ENCODE results near the gene SPINT1.

SPINT1 gene

GRCh38 chr15:40829115-40829514 is 14.7 kb upstream of the SPINT1 start:
- DNase-seq (ENCODE audit: low spot score) (no peak), FAIRE-seq (no peak)

- DNase-seq (ENCODE audit: low spot score) (no peak), FAIRE-seq (no peak)
These were observed 13.0 kb upstream of the SPINT1 start for GRCh38 chr15:40830884-40831283.

GRCh38 chr15:40831861-40832260 is 12.0 kb upstream of the SPINT1 start:
- DNase-seq (ENCODE audit: low spot score) (no peak), FAIRE-seq (no peak)

GRCh38 chr15:40832903-40833302 is 10.9 kb upstream of the SPINT1 start:
- DNase-seq (ENCODE audit: low spot score) (no peak), FAIRE-seq (no peak)

- no peak for DNase-seq (ENCODE audit: low spot score)
- FAIRE-seq, result no peak
These were observed 7.8 kb upstream of the SPINT1 start for GRCh38 chr15:40836020-40836419.

- FAIRE-seq (no peak), DNase-seq (ENCODE audit: low spot score) (no peak)
These were observed 5.1 kb upstream of the SPINT1 start for GRCh38 chr15:40838756-40839155.

- FAIRE-seq, result no peak
- no peak for DNase-seq (ENCODE audit: low spot score)
These were observed 2.1 kb upstream of the SPINT1 start for GRCh38 chr15:40841741-40842140.

GRCh38 chr15:40843261-40843884 is 475 bp upstream of the SPINT1 start:
- no peak for DNase-seq (ENCODE audit: low spot score)
- FAIRE-seq, result no peak

GRCh38 chr15:40844696-40845030 is 815 bp downstream of the SPINT1 start:
- no peak for DNase-seq (ENCODE audit: low spot score)

GRCh38 chr15:40845036-40845435 is 1.2 kb downstream of the SPINT1 start:
- DNase-seq (ENCODE audit: low spot score) (no peak), FAIRE-seq (no peak)

More at GRCh38 chr15:40844696-40845030, 815 bp downstream of the SPINT1 start:
- no peak for FAIRE-seq

- no peak for FAIRE-seq
- DNase-seq (ENCODE audit: low spot score), result no peak
These were observed 1.9 kb downstream of the SPINT1 start for GRCh38 chr15:40845511-40846284.

GRCh38 chr15:40846841-40847222 is 3.0 kb downstream of the SPINT1 start:
- FAIRE-seq (no peak), DNase-seq (ENCODE audit: low spot score) (no peak)

GRCh38 chr15:40847223-40847961 is 3.5 kb downstream of the SPINT1 start:
- no peak for DNase-seq (ENCODE audit: low spot score)

GRCh38 chr15:40850576-40851112 is 6.8 kb downstream of the SPINT1 start:
- DNase-seq (ENCODE audit: low spot score) (no peak), FAIRE-seq (no peak)

More at GRCh38 chr15:40847223-40847961, 3.5 kb downstream of the SPINT1 start:
- FAIRE-seq, result no peak

- FAIRE-seq (no peak), DNase-seq (ENCODE audit: low spot score) (no peak)
These were observed 8.7 kb downstream of the SPINT1 start for GRCh38 chr15:40852529-40852928.

- DNase-seq (ENCODE audit: low spot score) (no peak), FAIRE-seq (no peak)
These were observed 9.5 kb downstream of the SPINT1 start for GRCh38 chr15:40853241-40853890.

GRCh38 chr15:40854161-40854560 is 10.3 kb downstream of the SPINT1 start:
- FAIRE-seq (no peak), DNase-seq (ENCODE audit: low spot score) (no peak)

GRCh38 chr15:40855706-40856234 is 11.9 kb downstream of the SPINT1 start:
- FAIRE-seq, result no peak
- no peak for DNase-seq (ENCODE audit: low spot score)

- FAIRE-seq (no peak), DNase-seq (ENCODE audit: low spot score) (no peak)
These were observed 12.9 kb downstream of the SPINT1 start for GRCh38 chr15:40856746-40857145.

- no peak for FAIRE-seq
- DNase-seq (ENCODE audit: low spot score), result peak; percentile 39
These were observed 13.9 kb downstream of the SPINT1 start for GRCh38 chr15:40857601-40858341.

- no peak for FAIRE-seq
These were observed 14.9 kb downstream of the SPINT1 start for GRCh38 chr15:40858706-40859105.

More at GRCh38 chr15:40858706-40859105, 14.9 kb downstream of the SPINT1 start:
- DNase-seq (ENCODE audit: low spot score), result no peak

Data from RCC 7860 (cell line).